ENCODE results near the gene MICALL2.

The MICALL2 gene

DNA sequence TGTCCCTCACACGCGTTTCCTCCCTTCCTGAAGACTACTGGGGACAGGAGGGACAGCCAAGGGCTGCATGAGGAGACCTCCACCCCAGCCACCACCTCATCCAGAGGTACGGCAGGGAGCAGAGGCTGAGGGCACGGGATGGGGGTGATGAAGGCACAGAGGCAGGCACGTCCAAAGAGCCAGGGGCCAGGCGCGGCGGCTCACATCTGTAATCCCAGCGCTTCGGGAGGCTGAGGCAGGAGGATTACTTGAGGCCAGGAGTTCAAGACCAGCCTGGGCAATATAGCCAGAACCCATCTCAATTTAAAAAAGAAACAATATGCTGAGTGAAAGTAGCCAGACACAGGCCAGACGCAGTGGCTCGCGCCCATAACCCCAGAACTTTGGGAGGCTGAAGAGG, 3.3 kb downstream of the MICALL2 start:
- no peaks in the 10 kb centered on the region for H3K9me3 ChIP-seq (ENCODE audit: control insufficient read depth in 2 of 2, low read length in 2 of 2)
- H3K36me3 ChIP-seq (ENCODE audit: control insufficient read depth in 2 of 2, insufficient read depth in 2 of 2, low read length in 2 of 2): no peaks in the 10 kb centered on the region
- H3K4me3 ChIP-seq (ENCODE audit: low read length in 2 of 2): no peak overlapping the region
- H3K4me1 ChIP-seq (ENCODE audit: control insufficient read depth, insufficient read depth, low read length): peaks cover 41% of the 10 kb centered on the region
- no peaks in the 10 kb centered on the region for H3K27me3 ChIP-seq (ENCODE audit: control insufficient read depth in 1 of 2, insufficient read depth in 2 of 2, low read length in 2 of 2)
- no peak overlapping the region for H3K9ac ChIP-seq (ENCODE audit: low read length in 2 of 2)
- H3K27ac ChIP-seq (ENCODE audit: low read length): no peak overlapping the region

DNA sequence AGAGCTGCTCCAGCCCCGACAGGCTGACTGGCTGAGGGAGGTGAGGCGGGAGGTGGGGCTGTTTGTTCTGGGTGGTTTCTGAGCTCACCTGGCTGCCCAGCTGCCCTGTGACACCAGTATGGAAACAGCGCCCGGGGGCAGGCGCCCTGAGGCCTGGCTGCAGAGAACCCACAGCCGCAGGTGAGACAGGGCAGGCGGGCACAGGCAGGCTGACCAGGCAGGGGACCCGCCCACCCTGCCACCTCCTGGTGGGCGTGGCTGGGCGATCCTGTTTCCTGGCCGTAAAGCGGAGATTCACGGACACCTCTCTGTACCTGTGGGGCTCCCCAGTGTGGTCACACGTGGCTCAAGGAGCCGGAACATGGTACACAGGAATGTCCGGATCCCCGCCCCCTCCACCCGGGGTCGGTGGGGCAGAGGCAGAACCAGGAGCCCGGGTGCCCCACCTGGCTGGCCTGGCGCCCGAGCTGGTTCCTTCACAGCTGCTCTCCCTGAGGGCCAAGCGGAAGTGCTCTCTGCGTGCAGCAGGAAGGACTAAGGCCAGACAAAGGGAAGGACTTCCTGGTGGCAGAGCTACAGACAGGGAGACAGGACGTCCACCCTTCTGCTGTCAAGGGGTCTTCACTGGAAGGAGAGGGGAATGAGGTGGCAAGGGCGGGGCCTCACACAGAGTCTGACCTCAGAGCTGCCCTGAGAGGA, 3.9 kb downstream of the MICALL2 start:
- no peak overlapping the region for H3K9ac ChIP-seq (ENCODE audit: low read length in 2 of 2)
- no peak overlapping the region for H3K4me3 ChIP-seq (ENCODE audit: low read length in 2 of 2)

DNA sequence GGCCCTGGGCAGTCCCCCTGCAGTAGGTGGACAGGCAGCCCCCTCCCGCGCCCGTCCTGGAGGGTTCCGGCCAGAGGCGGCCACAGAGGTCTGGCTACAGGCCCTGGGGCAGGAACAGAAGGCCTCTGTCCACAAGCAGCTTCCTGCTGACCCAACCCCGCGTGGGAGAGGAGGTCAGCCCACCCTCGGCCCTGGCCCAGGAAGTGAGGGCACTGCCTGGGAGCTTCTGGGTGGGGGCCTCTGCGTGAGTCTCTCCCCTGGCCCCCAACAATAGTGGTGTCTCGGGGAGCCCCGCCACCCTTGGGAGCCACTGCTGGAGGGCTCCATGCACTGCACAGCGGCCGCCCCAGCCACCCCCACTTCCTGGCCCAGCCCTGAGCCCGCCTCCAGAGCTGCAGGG, 4.7 kb downstream of the MICALL2 start:
- Histone ChIP-seq H3K9me3 (ENCODE audit: control insufficient read depth in 2 of 2, low read length in 2 of 2) (no peaks in the 10 kb centered on the region), H3K27me3 (ENCODE audit: control insufficient read depth in 1 of 2, insufficient read depth in 2 of 2, low read length in 2 of 2) (no peaks in the 10 kb centered on the region), H3K4me3 (ENCODE audit: low read length in 2 of 2) (no peak overlapping the region), H3K27ac (ENCODE audit: low read length) (no peak overlapping the region), H3K4me1 (ENCODE audit: control insufficient read depth, insufficient read depth, low read length) (peaks cover 30% of the 10 kb centered on the region), H3K36me3 (ENCODE audit: control insufficient read depth in 2 of 2, insufficient read depth in 2 of 2, low read length in 2 of 2) (no peaks in the 10 kb centered on the region), H3K9ac (ENCODE audit: low read length in 2 of 2) (no peak overlapping the region)

More for the DNA sequence above, 3.9 kb downstream of the MICALL2 start:
- no peaks in the 10 kb centered on the region for H3K27me3 ChIP-seq (ENCODE audit: control insufficient read depth in 1 of 2, insufficient read depth in 2 of 2, low read length in 2 of 2)
- no peaks in the 10 kb centered on the region for H3K36me3 ChIP-seq (ENCODE audit: control insufficient read depth in 2 of 2, insufficient read depth in 2 of 2, low read length in 2 of 2)
- H3K4me1 ChIP-seq (ENCODE audit: control insufficient read depth, insufficient read depth, low read length): peaks cover 37% of the 10 kb centered on the region
- no peak overlapping the region for H3K27ac ChIP-seq (ENCODE audit: low read length)
- H3K9me3 ChIP-seq (ENCODE audit: control insufficient read depth in 2 of 2, low read length in 2 of 2): no peaks in the 10 kb centered on the region

DNA sequence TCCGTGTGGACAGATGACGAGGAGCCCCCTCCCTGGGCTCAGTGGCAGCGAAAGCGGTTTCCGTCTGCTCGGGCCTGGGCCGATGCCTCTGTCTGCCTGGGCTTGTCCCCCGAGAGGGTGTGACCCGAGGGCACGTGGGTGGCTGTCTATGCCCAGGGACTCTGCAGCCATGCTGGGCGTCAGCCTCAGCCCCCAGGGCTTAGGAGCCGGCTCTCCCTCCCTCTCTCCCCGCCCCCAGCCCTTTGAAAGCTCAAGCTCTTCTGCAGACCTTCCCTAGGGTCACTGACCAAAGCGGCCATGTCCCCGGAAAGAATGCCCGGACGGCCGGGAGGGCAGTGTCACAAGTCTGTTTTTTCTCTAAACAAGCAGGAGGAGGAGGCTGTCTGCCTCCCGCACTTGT, 7.1 kb downstream of the MICALL2 start:
- no peak overlapping the region for H3K4me3 ChIP-seq (ENCODE audit: low read length in 2 of 2)
- H3K36me3 ChIP-seq (ENCODE audit: control insufficient read depth in 2 of 2, insufficient read depth in 2 of 2, low read length in 2 of 2): no peaks in the 10 kb centered on the region
- H3K9ac ChIP-seq (ENCODE audit: low read length in 2 of 2): no peak overlapping the region
- peaks cover 23% of the 10 kb centered on the region for H3K4me1 ChIP-seq (ENCODE audit: control insufficient read depth, insufficient read depth, low read length)
- H3K27ac ChIP-seq (ENCODE audit: low read length): no peak overlapping the region
- no peaks in the 10 kb centered on the region for H3K27me3 ChIP-seq (ENCODE audit: control insufficient read depth in 1 of 2, insufficient read depth in 2 of 2, low read length in 2 of 2)
- H3K9me3 ChIP-seq (ENCODE audit: control insufficient read depth in 2 of 2, low read length in 2 of 2): no peaks in the 10 kb centered on the region

DNA sequence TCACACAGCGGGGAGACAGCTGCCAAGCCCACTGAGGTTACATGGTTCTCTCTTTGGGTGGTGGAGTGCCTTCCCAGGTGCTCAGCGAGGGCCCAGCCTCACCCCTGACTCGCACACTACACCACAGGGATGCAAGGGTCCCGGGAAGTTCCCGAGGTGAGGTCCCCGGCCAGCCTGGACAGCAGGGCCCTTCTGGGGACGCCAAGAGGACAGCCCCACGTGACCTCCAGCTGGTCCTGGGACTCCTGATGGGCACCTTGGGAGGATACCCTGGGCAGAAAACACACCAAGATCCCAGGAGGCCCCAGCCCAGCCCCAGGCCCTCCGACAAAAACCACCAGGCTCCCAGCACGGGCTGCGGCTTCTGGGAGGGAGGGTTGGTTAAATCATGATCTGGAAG, 8.3 kb downstream of the MICALL2 start:
- no peaks in the 10 kb centered on the region for H3K9me3 ChIP-seq (ENCODE audit: control insufficient read depth in 2 of 2, low read length in 2 of 2)
- H3K9ac ChIP-seq (ENCODE audit: low read length in 2 of 2): no peak overlapping the region
- H3K4me1 ChIP-seq (ENCODE audit: control insufficient read depth, insufficient read depth, low read length): peaks cover 28% of the 10 kb centered on the region
- no peak overlapping the region for H3K4me3 ChIP-seq (ENCODE audit: low read length in 2 of 2)
- no peaks in the 10 kb centered on the region for H3K36me3 ChIP-seq (ENCODE audit: control insufficient read depth in 2 of 2, insufficient read depth in 2 of 2, low read length in 2 of 2)
- H3K27me3 ChIP-seq (ENCODE audit: control insufficient read depth in 1 of 2, insufficient read depth in 2 of 2, low read length in 2 of 2): no peaks in the 10 kb centered on the region
- no peak overlapping the region for H3K27ac ChIP-seq (ENCODE audit: low read length)

DNA sequence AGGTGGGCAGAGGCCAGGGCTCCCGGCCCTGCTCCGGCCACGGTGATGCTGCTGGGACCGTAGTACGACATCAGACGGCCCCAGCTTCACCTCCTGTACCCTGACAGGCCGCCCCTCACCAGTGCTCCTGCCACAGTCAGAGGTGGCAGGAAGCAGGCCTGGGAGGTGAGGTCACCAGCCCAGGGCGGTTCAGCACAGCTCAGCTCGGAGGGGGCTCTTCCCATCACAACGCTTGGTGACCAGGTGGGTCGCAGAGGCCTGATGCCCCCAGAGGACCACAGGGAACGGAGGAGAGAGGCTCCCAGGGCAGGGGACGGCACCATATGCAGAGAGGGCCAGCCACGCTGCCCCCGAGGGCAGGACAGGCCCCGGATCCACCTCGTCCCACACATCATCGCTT, 8.8 kb downstream of the MICALL2 start:
- H3K9ac ChIP-seq (ENCODE audit: low read length in 2 of 2): no peak overlapping the region

DNA sequence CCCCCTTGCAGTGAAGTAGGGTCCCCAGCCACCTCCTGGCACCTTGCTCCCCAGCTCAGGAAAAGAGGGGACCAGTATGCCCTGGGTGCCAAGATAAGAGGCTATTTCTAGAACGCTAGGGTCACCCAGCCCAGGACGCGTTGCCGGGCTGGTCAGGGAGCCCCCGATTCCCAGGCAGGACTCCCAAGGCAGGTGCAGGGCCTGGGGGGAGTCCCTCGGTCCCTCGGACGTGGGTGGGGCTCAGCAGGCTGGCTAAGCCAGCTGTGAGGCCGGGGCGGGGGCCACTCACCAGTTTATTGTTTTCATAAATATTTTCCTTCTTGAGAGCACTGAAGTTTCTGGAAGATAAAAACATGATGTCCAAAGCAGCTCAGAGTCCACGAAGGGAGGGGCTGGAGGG, 9.3 kb downstream of the MICALL2 start:
- H3K9me3 ChIP-seq (ENCODE audit: control insufficient read depth in 2 of 2, low read length in 2 of 2): no peaks in the 10 kb centered on the region
- no peak overlapping the region for H3K27ac ChIP-seq (ENCODE audit: low read length)
- no peak overlapping the region for H3K9ac ChIP-seq (ENCODE audit: low read length in 2 of 2)
- H3K36me3 ChIP-seq (ENCODE audit: control insufficient read depth in 2 of 2, insufficient read depth in 2 of 2, low read length in 2 of 2): no peaks in the 10 kb centered on the region
- H3K27me3 ChIP-seq (ENCODE audit: control insufficient read depth in 1 of 2, insufficient read depth in 2 of 2, low read length in 2 of 2): no peaks in the 10 kb centered on the region
- peaks cover 21% of the 10 kb centered on the region for H3K4me1 ChIP-seq (ENCODE audit: control insufficient read depth, insufficient read depth, low read length)
- H3K4me3 ChIP-seq (ENCODE audit: low read length in 2 of 2): no peak overlapping the region

More for the DNA sequence above, 8.8 kb downstream of the MICALL2 start:
- no peaks in the 10 kb centered on the region for H3K27me3 ChIP-seq (ENCODE audit: control insufficient read depth in 1 of 2, insufficient read depth in 2 of 2, low read length in 2 of 2)
- no peak overlapping the region for H3K27ac ChIP-seq (ENCODE audit: low read length)
- no peaks in the 10 kb centered on the region for H3K36me3 ChIP-seq (ENCODE audit: control insufficient read depth in 2 of 2, insufficient read depth in 2 of 2, low read length in 2 of 2)
- no peak overlapping the region for H3K4me3 ChIP-seq (ENCODE audit: low read length in 2 of 2)
- peaks cover 23% of the 10 kb centered on the region for H3K4me1 ChIP-seq (ENCODE audit: control insufficient read depth, insufficient read depth, low read length)
- no peaks in the 10 kb centered on the region for H3K9me3 ChIP-seq (ENCODE audit: control insufficient read depth in 2 of 2, low read length in 2 of 2)

DNA sequence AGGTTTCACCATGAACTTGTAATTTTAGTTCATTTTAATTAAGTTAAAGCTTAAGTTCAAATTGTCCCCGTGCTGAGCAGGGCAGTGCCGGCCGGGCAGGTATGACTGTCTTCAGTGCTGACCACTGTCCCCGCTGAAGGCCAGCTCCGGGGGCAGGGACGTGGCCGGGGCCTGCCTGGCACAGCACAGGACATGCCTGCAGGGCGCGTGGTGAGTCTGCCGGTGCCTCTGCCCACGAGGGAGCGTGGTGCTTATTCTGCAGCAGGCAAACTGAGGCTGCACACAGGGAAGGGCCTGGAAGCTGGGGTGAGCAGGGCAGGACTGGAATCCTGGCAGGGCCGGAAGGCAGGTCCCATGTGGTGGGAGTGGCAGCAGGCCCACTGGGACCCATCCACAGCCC, 9.8 kb downstream of the MICALL2 start:
- Histone ChIP-seq H3K9ac (ENCODE audit: low read length in 2 of 2) (no peak overlapping the region), H3K4me3 (ENCODE audit: low read length in 2 of 2) (no peak overlapping the region), H3K27me3 (ENCODE audit: control insufficient read depth in 1 of 2, insufficient read depth in 2 of 2, low read length in 2 of 2) (no peaks in the 10 kb centered on the region), H3K27ac (ENCODE audit: low read length) (no peak overlapping the region), H3K9me3 (ENCODE audit: control insufficient read depth in 2 of 2, low read length in 2 of 2) (no peaks in the 10 kb centered on the region), H3K4me1 (ENCODE audit: control insufficient read depth, insufficient read depth, low read length) (peaks cover 19% of the 10 kb centered on the region), H3K36me3 (ENCODE audit: control insufficient read depth in 2 of 2, insufficient read depth in 2 of 2, low read length in 2 of 2) (no peaks in the 10 kb centered on the region)

DNA sequence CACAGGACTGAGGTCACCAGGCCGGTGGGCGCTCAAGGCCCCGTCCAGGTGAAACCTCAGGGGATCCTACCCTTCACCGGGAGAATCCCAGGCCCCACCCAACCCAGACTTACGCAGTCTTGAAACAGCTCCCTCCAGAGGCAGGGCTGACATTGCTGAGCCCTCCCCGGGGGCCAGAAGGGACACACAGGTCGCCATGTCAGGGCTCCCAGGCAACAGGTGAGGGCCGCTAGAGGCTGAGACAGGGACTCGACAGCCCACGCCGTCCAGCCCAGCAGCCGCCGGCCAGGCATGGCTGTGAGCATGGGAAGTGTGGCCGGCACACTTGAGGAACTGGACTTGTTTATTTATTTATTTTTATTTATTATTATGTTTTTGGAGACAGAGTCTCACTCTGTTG, 10.3 kb downstream of the MICALL2 start:
- Histone ChIP-seq H3K27ac (ENCODE audit: low read length) (no peak overlapping the region), H3K36me3 (ENCODE audit: control insufficient read depth in 2 of 2, insufficient read depth in 2 of 2, low read length in 2 of 2) (no peaks in the 10 kb centered on the region), H3K9me3 (ENCODE audit: control insufficient read depth in 2 of 2, low read length in 2 of 2) (no peaks in the 10 kb centered on the region), H3K27me3 (ENCODE audit: control insufficient read depth in 1 of 2, insufficient read depth in 2 of 2, low read length in 2 of 2) (no peaks in the 10 kb centered on the region), H3K4me1 (ENCODE audit: control insufficient read depth, insufficient read depth, low read length) (peaks cover 19% of the 10 kb centered on the region), H3K9ac (ENCODE audit: low read length in 2 of 2) (no peak overlapping the region), H3K4me3 (ENCODE audit: low read length in 2 of 2) (no peak overlapping the region)

DNA sequence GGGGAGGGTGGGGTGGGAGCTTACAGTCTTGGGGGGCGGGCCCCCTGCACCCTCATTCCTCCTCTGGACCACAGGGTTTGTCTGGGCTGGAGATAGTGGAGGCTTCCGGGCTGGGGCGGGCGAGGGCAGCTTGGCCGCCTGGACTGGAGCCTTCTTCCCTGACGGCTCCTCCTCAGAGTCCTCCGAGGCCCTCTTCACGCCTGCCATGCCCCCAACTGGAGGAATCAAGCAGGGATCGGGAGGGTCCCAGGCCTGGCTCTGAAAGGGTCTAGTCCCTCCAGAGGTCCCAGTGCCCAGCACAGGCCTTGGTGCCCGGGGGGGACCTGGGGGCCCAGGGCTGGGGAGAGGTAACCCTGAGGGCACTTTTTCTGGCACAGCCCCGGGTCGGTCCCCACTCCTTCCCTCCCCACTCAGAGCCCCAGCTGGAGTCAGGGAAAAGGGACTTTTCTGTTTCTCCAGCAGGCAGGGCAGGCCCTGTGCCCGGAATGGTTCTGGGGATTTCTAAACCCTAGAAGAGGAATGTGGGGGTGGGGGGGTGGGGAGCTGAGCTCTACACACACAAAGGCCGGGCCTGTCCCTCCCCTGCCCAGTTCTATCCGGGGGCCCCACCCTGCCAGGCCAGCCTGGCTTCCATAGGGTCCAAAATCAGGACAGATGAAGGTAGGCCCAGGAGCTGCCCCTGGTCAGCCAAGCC, 11.6 kb downstream of the MICALL2 start:
- H3K36me3 ChIP-seq (ENCODE audit: control insufficient read depth in 2 of 2, insufficient read depth in 2 of 2, low read length in 2 of 2): no peaks in the 10 kb centered on the region
- H3K27ac ChIP-seq (ENCODE audit: low read length): no peak overlapping the region
- H3K9ac ChIP-seq (ENCODE audit: low read length in 2 of 2): no peak overlapping the region
- H3K4me3 ChIP-seq (ENCODE audit: low read length in 2 of 2): no peak overlapping the region
- peaks cover 19% of the 10 kb centered on the region for H3K4me1 ChIP-seq (ENCODE audit: control insufficient read depth, insufficient read depth, low read length)
- no peaks in the 10 kb centered on the region for H3K9me3 ChIP-seq (ENCODE audit: control insufficient read depth in 2 of 2, low read length in 2 of 2)
- no peaks in the 10 kb centered on the region for H3K27me3 ChIP-seq (ENCODE audit: control insufficient read depth in 1 of 2, insufficient read depth in 2 of 2, low read length in 2 of 2)

DNA sequence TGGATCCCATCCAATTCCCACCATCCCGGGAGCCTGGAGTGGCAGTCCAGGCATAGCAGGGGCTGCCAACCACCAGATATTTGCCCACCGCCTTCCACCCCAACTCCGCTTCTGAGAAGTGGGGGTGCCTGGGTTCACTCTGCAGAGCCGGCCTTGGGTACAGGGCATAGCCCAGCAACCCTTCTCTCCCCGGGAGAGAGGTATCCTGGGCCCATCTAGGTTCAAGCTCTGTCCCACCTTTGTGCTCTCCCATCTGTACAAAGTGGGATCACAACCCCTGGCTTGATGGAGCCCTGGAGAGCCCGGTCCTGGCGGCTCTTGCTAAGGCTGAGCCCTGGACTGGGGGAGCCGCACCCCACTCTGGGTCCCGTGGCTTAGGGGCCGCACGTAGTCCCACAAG, 12.2 kb downstream of the MICALL2 start:
- Histone ChIP-seq H3K27me3 (ENCODE audit: control insufficient read depth in 1 of 2, insufficient read depth in 2 of 2, low read length in 2 of 2) (no peaks in the 10 kb centered on the region), H3K27ac (ENCODE audit: low read length) (no peak overlapping the region), H3K4me3 (ENCODE audit: low read length in 2 of 2) (no peak overlapping the region), H3K9me3 (ENCODE audit: control insufficient read depth in 2 of 2, low read length in 2 of 2) (no peaks in the 10 kb centered on the region), H3K9ac (ENCODE audit: low read length in 2 of 2) (no peak overlapping the region), H3K36me3 (ENCODE audit: control insufficient read depth in 2 of 2, insufficient read depth in 2 of 2, low read length in 2 of 2) (no peaks in the 10 kb centered on the region), H3K4me1 (ENCODE audit: control insufficient read depth, insufficient read depth, low read length) (peaks cover 16% of the 10 kb centered on the region)

All from stomach smooth muscle (tissue), 2 donors.